ENCODE results near the gene UBE2V1.
A peak's percentile ranks its signal among the peaks of the same experiment; 100 is the strongest.

Gene UBE2V1

DNA sequence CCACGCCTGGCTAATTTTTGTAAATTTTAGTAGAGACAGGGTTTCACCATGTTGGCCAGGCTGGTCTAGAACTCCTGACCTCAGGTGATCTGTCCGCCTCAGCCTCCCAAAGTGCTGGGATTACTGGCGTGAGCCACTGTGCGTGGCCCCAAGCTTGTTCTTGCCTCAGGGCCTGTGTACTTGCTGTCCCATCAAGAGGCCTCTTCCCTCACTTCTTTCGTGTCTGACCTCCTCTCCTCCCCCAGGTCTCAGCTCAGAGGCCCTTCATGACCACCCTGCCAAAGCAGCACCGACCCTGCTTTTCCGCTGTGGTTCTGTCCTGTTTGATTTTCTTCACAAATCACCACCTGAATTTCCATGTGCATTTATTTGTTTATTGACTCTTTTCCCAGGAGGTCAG lies 10.5 kb upstream of the UBE2V1 start:
- TF ChIP-seq, protein P1, sequence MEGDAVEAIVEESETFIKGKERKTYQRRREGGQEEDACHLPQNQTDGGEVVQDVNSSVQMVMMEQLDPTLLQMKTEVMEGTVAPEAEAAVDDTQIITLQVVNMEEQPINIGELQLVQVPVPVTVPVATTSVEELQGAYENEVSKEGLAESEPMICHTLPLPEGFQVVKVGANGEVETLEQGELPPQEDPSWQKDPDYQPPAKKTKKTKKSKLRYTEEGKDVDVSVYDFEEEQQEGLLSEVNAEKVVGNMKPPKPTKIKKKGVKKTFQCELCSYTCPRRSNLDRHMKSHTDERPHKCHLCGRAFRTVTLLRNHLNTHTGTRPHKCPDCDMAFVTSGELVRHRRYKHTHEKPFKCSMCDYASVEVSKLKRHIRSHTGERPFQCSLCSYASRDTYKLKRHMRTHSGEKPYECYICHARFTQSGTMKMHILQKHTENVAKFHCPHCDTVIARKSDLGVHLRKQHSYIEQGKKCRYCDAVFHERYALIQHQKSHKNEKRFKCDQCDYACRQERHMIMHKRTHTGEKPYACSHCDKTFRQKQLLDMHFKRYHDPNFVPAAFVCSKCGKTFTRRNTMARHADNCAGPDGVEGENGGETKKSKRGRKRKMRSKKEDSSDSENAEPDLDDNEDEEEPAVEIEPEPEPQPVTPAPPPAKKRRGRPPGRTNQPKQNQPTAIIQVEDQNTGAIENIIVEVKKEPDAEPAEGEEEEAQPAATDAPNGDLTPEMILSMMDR (IDR thresholded peaks at IDR 0.05; ENCODE audit: low read depth, low read length): no peak
- in situ Hi-C loops (cut with HindIII; ENCODE audit: low sequenced_read_pairs): no loop called here
- H3K4me3 ChIP-seq (ENCODE audit: low read depth, low read length): no peak overlapping the region
- no peak for DNase-seq (ENCODE audit: low read depth, low spot score)

DNA sequence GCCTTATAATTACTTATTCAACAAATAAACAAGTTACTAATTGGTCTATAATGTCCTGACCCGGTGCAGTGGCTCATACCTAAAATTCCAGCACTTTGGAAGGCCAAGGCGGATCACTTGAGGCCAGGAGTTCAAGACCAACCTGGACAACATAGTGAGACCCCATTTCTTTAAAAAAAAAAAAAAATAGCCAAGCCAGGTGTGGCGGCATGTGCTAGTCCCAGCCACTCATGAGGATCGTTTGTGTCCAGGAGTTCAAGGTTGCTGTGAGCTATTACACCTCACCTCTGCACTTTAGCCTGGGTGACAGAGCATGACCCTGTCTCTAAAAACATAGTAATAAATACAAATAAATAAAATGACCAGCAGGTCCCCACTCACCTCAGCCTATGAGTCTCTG lies 9.8 kb upstream of the UBE2V1 start:
- TF ChIP-seq, protein P1 (IDR thresholded peaks at IDR 0.05; ENCODE audit: low read depth, low read length): no peak
- DNase-seq (ENCODE audit: low read depth, low spot score): no peak
- no peak overlapping the region for H3K4me3 ChIP-seq (ENCODE audit: low read depth, low read length)
- in situ Hi-C loops (cut with HindIII; ENCODE audit: low sequenced_read_pairs): no loop called here

DNA sequence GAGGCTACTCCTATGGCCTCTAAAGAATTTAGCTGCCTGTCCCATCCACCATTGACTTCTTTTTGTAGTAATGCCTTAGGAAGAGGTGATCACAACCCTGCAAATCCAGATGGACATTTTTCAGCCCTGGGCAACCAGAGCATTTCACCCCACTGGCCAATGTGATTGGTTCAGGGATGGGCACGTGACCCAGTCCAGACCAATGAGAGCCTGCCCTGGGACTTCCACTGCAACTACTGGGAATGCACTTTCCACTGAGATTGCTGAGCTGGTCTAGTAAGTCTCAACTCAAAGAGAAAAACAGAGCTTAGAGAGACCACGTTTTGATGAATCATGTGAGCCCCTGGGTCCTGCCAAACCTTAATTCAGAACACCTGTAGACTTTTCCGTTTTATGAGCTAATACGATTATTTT lies 8.9 kb upstream of the UBE2V1 start:
- peak; percentile 44 for DNase-seq (ENCODE audit: low read depth, low spot score)
- H3K4me3 ChIP-seq (ENCODE audit: low read depth, low read length): no peak overlapping the region
- TF ChIP-seq, protein P1 (IDR thresholded peaks at IDR 0.05; ENCODE audit: low read depth, low read length): no peak
- in situ Hi-C loops (cut with HindIII; ENCODE audit: low sequenced_read_pairs): no loop called here

DNA sequence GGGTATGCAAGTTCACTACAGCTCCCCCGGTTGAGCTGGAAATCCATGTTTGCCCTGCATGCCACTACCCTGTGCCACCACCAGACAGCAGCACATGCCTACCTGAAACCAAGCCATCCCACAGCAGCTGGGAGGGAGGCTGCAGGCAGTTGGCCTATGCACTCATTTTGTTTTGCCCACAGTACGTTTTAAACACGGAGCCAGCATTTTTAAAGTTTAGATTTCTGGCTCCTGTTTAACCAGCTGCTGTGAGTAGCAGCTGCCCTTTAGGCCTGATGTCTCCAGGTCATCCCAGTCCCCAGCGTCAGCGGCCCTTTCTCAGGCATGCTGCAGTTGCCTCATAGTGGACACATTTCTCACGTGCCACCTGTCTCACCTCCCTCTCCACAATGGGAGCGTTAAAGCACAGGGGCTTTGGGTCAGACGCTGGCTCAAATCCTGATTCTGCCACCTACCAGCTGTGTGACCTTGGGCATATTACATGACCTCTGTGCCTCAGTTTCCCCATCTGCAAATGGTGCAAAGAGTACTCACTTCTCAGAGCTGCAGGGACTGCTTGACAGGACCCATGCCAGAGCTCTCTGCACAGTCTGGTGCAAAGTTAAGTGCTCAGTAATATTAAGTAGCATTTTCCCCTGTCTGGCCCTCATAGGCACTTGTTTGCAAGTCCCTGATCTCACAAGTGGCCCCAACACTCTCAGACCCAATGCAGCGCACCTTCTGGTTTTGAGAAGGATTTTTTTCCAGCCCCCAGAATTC lies 8.2 kb upstream of the UBE2V1 start:
- DNase-seq (ENCODE audit: low read depth, low spot score): peak; percentile 52
- no peak overlapping the region for H3K4me3 ChIP-seq (ENCODE audit: low read depth, low read length)
- in situ Hi-C loops (cut with HindIII; ENCODE audit: low sequenced_read_pairs): no loop called here

DNA sequence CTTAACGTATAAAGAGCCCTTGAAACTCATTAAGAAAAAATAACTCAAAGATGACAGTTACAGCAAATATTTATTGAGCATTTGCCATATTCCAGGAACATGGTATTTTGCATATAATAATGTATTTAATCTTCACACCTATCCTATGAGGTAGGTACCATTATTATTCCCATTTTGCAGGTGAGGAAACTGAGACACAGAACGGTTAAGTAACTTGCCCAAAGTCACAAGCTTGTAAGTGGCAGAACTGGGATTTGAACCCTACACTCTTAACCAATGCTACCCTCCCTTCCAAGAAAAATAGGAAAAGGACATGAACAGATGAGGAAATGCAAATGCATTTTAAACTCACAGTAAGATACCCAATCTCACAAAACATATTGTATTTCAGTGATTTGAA lies 5.3 kb upstream of the UBE2V1 start:
- H3K4me3 ChIP-seq (ENCODE audit: low read depth, low read length): no peak overlapping the region
- TF ChIP-seq, protein P1 (IDR thresholded peaks at IDR 0.05; ENCODE audit: low read depth, low read length): no peak
- in situ Hi-C loops (cut with HindIII; ENCODE audit: low sequenced_read_pairs): no loop called here
- DNase-seq (ENCODE audit: low read depth, low spot score): no peak

More for the DNA sequence above, 8.2 kb upstream of the UBE2V1 start:
- TF ChIP-seq, protein P1 (IDR thresholded peaks at IDR 0.05; ENCODE audit: low read depth, low read length): peak; percentile 88

DNA sequence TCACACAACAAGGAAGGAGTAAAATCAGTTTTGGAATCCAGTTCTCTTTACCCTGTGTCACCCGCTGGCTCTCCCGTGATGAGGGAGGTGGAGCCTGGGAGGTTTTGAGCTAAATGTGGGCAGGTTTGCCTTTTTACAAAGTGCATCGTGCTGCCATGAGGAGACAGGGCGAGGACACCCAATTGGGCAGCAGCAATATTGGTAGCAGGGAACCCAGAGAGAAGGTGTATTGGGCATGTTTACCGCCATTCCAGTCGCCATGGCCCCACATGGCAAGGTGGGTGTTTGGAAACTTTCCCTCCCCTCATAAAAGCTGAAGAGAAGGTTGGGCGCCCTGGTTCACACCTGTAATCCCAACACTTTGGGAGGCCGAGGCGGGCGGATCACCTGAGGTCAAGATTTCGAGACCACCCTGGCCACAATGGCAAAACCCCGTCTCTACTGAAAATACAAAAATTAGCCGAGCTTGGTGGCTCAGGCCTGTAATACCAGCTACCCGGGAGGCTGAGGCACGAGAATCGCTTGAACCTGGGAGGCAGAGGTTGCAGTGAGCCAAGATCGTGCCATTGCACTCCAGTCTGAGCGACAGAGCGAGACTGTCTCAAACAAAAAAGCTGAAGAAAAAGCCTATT lies 3.5 kb upstream of the UBE2V1 start:
- DNase-seq (ENCODE audit: low read depth, low spot score): no peak
- in situ Hi-C loops (cut with HindIII; ENCODE audit: low sequenced_read_pairs): no loop called here
- TF ChIP-seq, protein P1 (IDR thresholded peaks at IDR 0.05; ENCODE audit: low read depth, low read length): no peak
- H3K4me3 ChIP-seq (ENCODE audit: low read depth, low read length): peak overlapping the region; percentile 55
